Tibial artery (tissue), 4 donors: ENCODE results near the gene KREMEN1.

Source experiments
- DNase-seq, 2 donors: peaks; one replicate each; pipeline ENCODE4 v3.0.0-alpha.2; 2019
- H3K27ac ChIP-seq, 2 donors: fragments of 200-600 bp; sonication (generic) in 1 of 2; 1 replicate in 1 of 2; 2 replicates in 1 of 2; pipeline ENCODE4 v1.5.1; 2018 to 2019; ENCODE audit warnings: mild to moderate bottlenecking in 1 of 2
- H3K27me3 ChIP-seq, 2 donors: fragments of 200-600 bp; sonication (generic) in 1 of 2; one replicate each; pipeline versions ENCODE4 v1.5.1 to v1.6.0; 2016 to 2019
- H3K36me3 ChIP-seq, 3 donors: fragments of 200-600 bp; sonication (generic) in 2 of 3; one replicate each; pipeline ENCODE4 v1.5.1; 2016 to 2019; ENCODE audit warnings: mild to moderate bottlenecking in 2 of 3
- H3K4me1 ChIP-seq, 4 donors: fragments of 200-600 bp; sonication (generic) in 2 of 4; 1 replicate in 3 of 4; 2 replicates in 1 of 4; pipeline ENCODE4 v1.5.1; 2016 to 2019
- H3K4me3 ChIP-seq, 2 donors: fragments of 200-600 bp; sonication (generic) in 1 of 2; 1 replicate in 1 of 2; 2 replicates in 1 of 2; pipeline ENCODE4 v1.5.1; 2018 to 2019; ENCODE audit warnings: mild to moderate bottlenecking in 2 of 2
- H3K9me3 ChIP-seq, 3 donors: fragments of 200-600 bp; sonication (generic) in 1 of 3; one replicate each; pipeline ENCODE4 v1.5.1; 2016 to 2019
- CTCF ChIP-seq, 2 experiments: fragments of 200-600 bp in 1 of 2; fragments of 450-650 bp in 1 of 2; IDR thresholded peaks; one replicate each; pipeline ENCODE4 v1.5.1; 2017 to 2019; ENCODE audit warnings: antibody characterized with exemption in 2 of 2, mild to moderate bottlenecking in 1 of 2, moderate library complexity in 1 of 2
- intact Hi-C: fragments of 100-400 bp; cut with DNase I; formaldehyde crosslinking; loops from one replicate; pipeline ENCODE4 v1.15.0; 2023; ENCODE audit warnings: low total_unique reads

KREMEN1 gene

GRCh38 chr22:29072979-29073617 is at the start of gene KREMEN1:
Gene KREMEN1 (plus strand): TSS chr22:29073035. CDS start chr22:29073131, 96 bp downstream.
- Histone ChIP-seq H3K4me1 (peaks cover 0 to 32% (median 25%) of the 10 kb centered on the region in 4 donors), H3K9me3 (no peaks in the 10 kb centered on the region), H3K36me3 (no peaks in the 10 kb centered on the region), H3K4me3 (peak within 1 kb of the TSS; percentile 57 to 81), H3K27ac (peak within 1 kb of the TSS; percentile 42 to 52), H3K27me3 (no peaks in the 10 kb centered on the region)
- intact Hi-C loops: no loop called here
- DNase-seq: no peak
- no peak for TF ChIP-seq CTCF (IDR thresholded peaks at IDR 0.05)

- no peak for TF ChIP-seq CTCF (IDR thresholded peaks at IDR 0.05)
- no peak for DNase-seq
- intact Hi-C loops: no loop called here
- no peak overlapping the region for H3K27ac ChIP-seq
- H3K4me1 ChIP-seq: no peaks in the 10 kb centered on the region
- no peaks in the 10 kb centered on the region for H3K9me3 ChIP-seq
- H3K36me3 ChIP-seq: no peaks in the 10 kb centered on the region
- no peaks in the 10 kb centered on the region for H3K27me3 ChIP-seq
- H3K4me3 ChIP-seq: no peak overlapping the region
Measured at GRCh38 chr22:29023172-29023796, 49.6 kb upstream of the KREMEN1 start.

- H3K27ac ChIP-seq: no peak overlapping the region
- H3K4me1 ChIP-seq: peaks cover 0 to 17% (median 13%) of the 10 kb centered on the region in 4 donors
- no peak overlapping the region for H3K4me3 ChIP-seq
- H3K27me3 ChIP-seq: no peaks in the 10 kb centered on the region
- intact Hi-C loops: no loop called here
- H3K36me3 ChIP-seq: no peaks in the 10 kb centered on the region
- no peak for TF ChIP-seq CTCF (IDR thresholded peaks at IDR 0.05)
- no peak for DNase-seq
- H3K9me3 ChIP-seq: no peaks in the 10 kb centered on the region
Measured at GRCh38 chr22:29026579-29026978, 46.3 kb upstream of the KREMEN1 start.

GRCh38 chr22:29028468-29028867 is 44.4 kb upstream of the KREMEN1 start:
- no peak for TF ChIP-seq CTCF (IDR thresholded peaks at IDR 0.05)
- H3K36me3 ChIP-seq: no peaks in the 10 kb centered on the region
- no peaks in the 10 kb centered on the region for H3K27me3 ChIP-seq
- no peak for DNase-seq
- intact Hi-C loops: no loop called here
- H3K4me3 ChIP-seq: no peak overlapping the region
- peaks cover 0 to 36% (median 30%) of the 10 kb centered on the region in 4 donors for H3K4me1 ChIP-seq
- H3K9me3 ChIP-seq: no peaks in the 10 kb centered on the region
- H3K27ac ChIP-seq: no peak overlapping the region

GRCh38 chr22:29029202-29030000 is 43.4 kb upstream of the KREMEN1 start:
- DNase-seq: no peak
- intact Hi-C loops: no loop called here
- Histone ChIP-seq H3K4me1 (peaks cover 0 to 38% (median 30%) of the 10 kb centered on the region in 4 donors), H3K27me3 (no peaks in the 10 kb centered on the region), H3K36me3 (no peaks in the 10 kb centered on the region), H3K4me3 (no peak overlapping the region), H3K9me3 (no peaks in the 10 kb centered on the region), H3K27ac (no peak overlapping the region)
- no peak for TF ChIP-seq CTCF (IDR thresholded peaks at IDR 0.05)
